ENCODE data around the gene BTC. TPM values are rescaled to one million over a fixed set of nuclear protein-coding genes. Genes with fewer than 3 reads are reported as not detected.
A peak's percentile ranks its signal among the peaks of the same experiment; 100 is the strongest.

The BTC gene
- total and polyA plus RNA-seq, 2 of the 13 experiments (the other 11 are each of a cell fraction or from before 2014, with no cell fraction given) = not detected

GRCh38 chr4:74777531-74777930 is 16.8 kb downstream of the BTC start (continued):
- no peak for TF ChIP-seq KLF12 (CRISPR knock-in tag; IDR thresholded peaks at IDR 0.05; ENCODE audit: borderline replicate concordance)

- Histone ChIP-seq H3K36me3 (replicated peaks in 1 of 2; ENCODE audit: control insufficient read depth in 1 of 2, insufficient read depth in 2 of 2, low read length in 2 of 2) (no peaks in the 10 kb centered on the region), H3K27me3 (ENCODE audit: control insufficient read depth in 1 of 2, insufficient read depth in 2 of 2, low read length in 2 of 2) (no peaks in the 10 kb centered on the region), H3K4me2 (ENCODE audit: low read depth, low read length) (no peak overlapping the region), H2AFZ (ENCODE audit: low read length) (no peak overlapping the region), H3K4me1 (ENCODE audit: insufficient read depth, low read length) (peaks cover 11% of the 10 kb centered on the region), H3K79me2 (ENCODE audit: insufficient read depth, low read length) (no peaks in the 10 kb centered on the region), H3K4me3 (replicated peaks in 1 of 3; ENCODE audit: insufficient read depth in 1 of 3, low read depth in 2 of 3, low read length in 3 of 3) (no peak overlapping the region), H3K27ac (ENCODE audit: extremely low read length, insufficient read depth, low read length) (no peak overlapping the region), H3K9me3 (ENCODE audit: low read length) (no peaks in the 10 kb centered on the region), H3K9ac (ENCODE audit: insufficient read depth, low read depth, low read length) (no peak overlapping the region), H4K20me1 (ENCODE audit: insufficient read depth, low read length) (no peaks in the 10 kb centered on the region)
- WGBS (ENCODE audit: low lambda C conversion rate) = 65% methylated on average over 2 of the region's 3 CpGs
- no peak for ATAC-seq
- DNase-seq (ENCODE audit: low spot score) = no peak
- CTCF ChIA-PET (ENCODE audit: low intra/inter-chr PET ratio, low total read pairs) = no interaction called here
- in situ Hi-C loops (cut with HindIII; ENCODE audit: extremely low pct_ligation_motif_present, low pct_unique_long_range_greater_than_20kb) (no loop called here), intact Hi-C loops (cut with micrococcal nuclease; ENCODE audit: unreplicated experiment) (no loop called here)
- BruUV-seq (replicated peaks) = no TSS peak
- no peak for TF ChIP-seq NFYC (CRISPR knock-in tag; IDR thresholded peaks at IDR 0.05)
- TF ChIP-seq TOE1 (CRISPR knock-in tag; IDR thresholded peaks at IDR 0.05) = no peak
- TF ChIP-seq ZNF891 (CRISPR knock-in tag; IDR thresholded peaks at IDR 0.05) = no peak
- no peak for TF ChIP-seq JARID2 (CRISPR knock-in tag; IDR thresholded peaks at IDR 0.05; ENCODE audit: insufficient replicate concordance)
- peak; percentile 24; the same call in 1 of the 2 replicates for TF ChIP-seq MNT (IDR thresholded peaks at IDR 0.05)
- no peak for FAIRE-seq
- POLR2A ChIA-PET = no interaction called here
These were observed 21.5 kb downstream of the BTC start for GRCh38 chr4:74772783-74773182.

- in situ Hi-C loops (cut with HindIII; ENCODE audit: extremely low pct_ligation_motif_present, low pct_unique_long_range_greater_than_20kb) (no loop called here), intact Hi-C loops (cut with micrococcal nuclease; ENCODE audit: unreplicated experiment) (no loop called here)
- FAIRE-seq (no peak), ATAC-seq (no peak), DNase-seq (ENCODE audit: low spot score) (no peak)
- Histone ChIP-seq H3K4me1 (ENCODE audit: insufficient read depth, low read length) (peaks cover 11% of the 10 kb centered on the region), H3K27me3 (ENCODE audit: control insufficient read depth in 1 of 2, insufficient read depth in 2 of 2, low read length in 2 of 2) (no peaks in the 10 kb centered on the region), H3K36me3 (replicated peaks in 1 of 2; ENCODE audit: control insufficient read depth in 1 of 2, insufficient read depth in 2 of 2, low read length in 2 of 2) (no peaks in the 10 kb centered on the region), H3K4me2 (ENCODE audit: low read depth, low read length) (no peak overlapping the region), H4K20me1 (ENCODE audit: insufficient read depth, low read length) (no peaks in the 10 kb centered on the region), H3K9ac (ENCODE audit: insufficient read depth, low read depth, low read length) (no peak overlapping the region), H3K9me3 (ENCODE audit: low read length) (no peaks in the 10 kb centered on the region), H3K79me2 (ENCODE audit: insufficient read depth, low read length) (no peaks in the 10 kb centered on the region), H3K27ac (ENCODE audit: extremely low read length, insufficient read depth, low read length) (no peak overlapping the region), H2AFZ (ENCODE audit: low read length) (no peak overlapping the region), H3K4me3 (replicated peaks in 1 of 3; ENCODE audit: insufficient read depth in 1 of 3, low read depth in 2 of 3, low read length in 3 of 3) (no peak overlapping the region)
- 0% methylated on average over 2 of the region's 2 CpGs for WGBS (ENCODE audit: low lambda C conversion rate)
- ChIA-PET CTCF (ENCODE audit: low intra/inter-chr PET ratio, low total read pairs) (no interaction called here), POLR2A (no interaction called here)
- no peak for TF ChIP-seq ZIK1 (CRISPR knock-in tag; IDR thresholded peaks at IDR 0.05; ENCODE audit: borderline replicate concordance, low read depth)
- TF ChIP-seq ZNF724P (CRISPR knock-in tag; IDR thresholded peaks at IDR 0.05; ENCODE audit: borderline replicate concordance) = no peak
- no TSS peak for BruUV-seq (replicated peaks)
These were observed 22.2 kb downstream of the BTC start for GRCh38 chr4:74772106-74772505.
